ENCODE data around the gene PMEL.
"Not testable (repeated sequence)": the region's sequence is repeated elsewhere in the genome, so short reads cannot be mapped to it uniquely, and the experiment has no call there.

PMEL gene

DNA sequence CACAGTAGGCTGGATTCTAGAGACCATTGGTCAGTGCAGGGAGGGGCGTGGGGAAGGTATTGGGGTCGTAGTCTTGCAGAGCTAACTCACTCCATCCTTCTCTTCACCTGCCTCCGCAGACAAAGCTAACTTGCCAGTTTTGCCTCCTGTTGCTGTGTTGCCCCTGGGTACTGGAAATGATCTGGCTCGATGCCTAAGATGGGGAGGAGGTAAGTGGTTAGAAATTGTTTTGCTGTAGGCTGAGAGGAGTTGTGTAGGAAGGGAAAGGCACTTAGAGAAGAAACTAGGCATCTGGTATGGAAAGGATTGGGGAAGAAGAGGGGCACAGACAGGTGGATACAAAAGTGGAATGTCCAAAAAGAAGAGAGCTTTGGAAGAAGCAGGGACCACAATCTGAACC is 23.8 kb downstream of the PMEL start:
- DNase-seq (ENCODE audit: low read depth): no peak

DNA sequence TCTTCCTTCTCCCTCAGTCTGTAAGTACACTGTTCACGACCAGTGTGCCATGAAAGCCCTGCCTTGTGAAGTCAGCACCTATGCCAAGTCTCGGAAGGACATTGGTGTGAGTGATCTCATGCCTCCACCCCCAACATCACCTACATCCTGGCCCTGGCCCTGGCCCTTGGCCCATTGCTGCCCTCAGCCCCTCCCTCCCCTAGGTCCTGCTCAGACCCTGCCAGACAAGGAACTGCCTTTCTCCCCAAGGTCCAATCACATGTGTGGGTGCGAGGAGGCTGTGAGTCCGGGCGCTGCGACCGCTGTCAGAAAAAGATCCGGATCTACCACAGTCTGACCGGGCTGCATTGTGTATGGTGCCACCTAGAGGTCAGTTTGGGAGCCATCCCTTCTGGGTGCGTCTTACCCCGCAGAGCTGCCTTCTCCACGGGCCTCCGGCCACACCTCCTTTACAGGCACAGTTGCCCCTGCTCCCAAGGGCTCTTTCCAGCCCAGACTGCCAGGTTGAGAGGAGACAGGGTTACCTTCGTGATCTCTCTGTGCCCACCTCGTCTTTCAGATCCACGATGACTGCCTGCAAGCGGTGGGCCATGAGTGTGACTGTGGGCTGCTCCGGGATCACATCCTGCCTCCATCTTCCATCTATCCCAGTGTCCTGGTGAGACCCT is 25.6 kb downstream of the PMEL start:
- DNase-seq (ENCODE audit: low read depth): peak; percentile 79

GRCh38 chr12:55938826-55939501 is 26.9 kb downstream of the PMEL start:
- DNase-seq (ENCODE audit: low read depth): no peak

- no peak for DNase-seq (ENCODE audit: low read depth)
Measured at GRCh38 chr12:55937981-55938380, 27.9 kb downstream of the PMEL start.

DNA sequence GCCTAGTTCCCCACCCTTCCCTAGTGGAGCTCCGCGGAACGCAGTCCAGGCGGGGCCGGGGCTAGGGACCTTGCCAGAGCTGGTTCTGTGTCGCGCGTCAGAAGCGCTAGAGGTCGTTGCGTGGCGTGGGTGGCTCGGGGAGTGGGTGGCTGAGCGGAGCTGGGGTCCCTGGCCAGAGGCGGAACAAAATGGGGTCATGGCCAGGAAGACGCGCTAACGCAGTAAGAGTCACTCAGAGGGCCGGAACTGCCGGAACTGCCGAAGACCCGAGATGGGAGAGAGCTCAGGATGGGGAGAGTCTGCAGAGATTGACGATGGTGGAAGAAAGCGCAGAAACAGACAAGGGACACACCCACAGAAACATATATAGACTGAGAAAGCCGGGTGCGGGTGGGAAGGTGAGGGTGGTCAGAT is 30.1 kb downstream of the PMEL start:
- DNase-seq (ENCODE audit: low read depth): no peak

DNA sequence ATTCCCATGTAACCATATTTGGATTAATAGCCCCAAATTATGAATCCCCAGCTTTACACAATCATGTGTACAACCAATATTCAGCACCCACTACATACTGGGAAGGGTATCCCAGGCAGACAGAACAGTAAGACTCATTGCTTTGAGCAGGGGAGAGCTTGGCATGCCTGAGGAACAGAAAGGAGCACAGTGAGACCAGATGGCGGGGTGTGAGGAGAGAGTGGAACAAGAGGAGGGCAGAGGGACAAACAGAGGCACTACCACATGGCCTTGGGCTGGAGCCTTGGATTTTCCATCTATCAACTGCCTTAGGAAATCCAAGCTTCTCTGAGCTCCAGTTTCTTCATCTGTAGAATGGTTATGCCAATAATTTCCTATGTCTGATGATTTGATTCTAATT is 31.1 kb downstream of the PMEL start:
- no peak for DNase-seq (ENCODE audit: low read depth)

DNA sequence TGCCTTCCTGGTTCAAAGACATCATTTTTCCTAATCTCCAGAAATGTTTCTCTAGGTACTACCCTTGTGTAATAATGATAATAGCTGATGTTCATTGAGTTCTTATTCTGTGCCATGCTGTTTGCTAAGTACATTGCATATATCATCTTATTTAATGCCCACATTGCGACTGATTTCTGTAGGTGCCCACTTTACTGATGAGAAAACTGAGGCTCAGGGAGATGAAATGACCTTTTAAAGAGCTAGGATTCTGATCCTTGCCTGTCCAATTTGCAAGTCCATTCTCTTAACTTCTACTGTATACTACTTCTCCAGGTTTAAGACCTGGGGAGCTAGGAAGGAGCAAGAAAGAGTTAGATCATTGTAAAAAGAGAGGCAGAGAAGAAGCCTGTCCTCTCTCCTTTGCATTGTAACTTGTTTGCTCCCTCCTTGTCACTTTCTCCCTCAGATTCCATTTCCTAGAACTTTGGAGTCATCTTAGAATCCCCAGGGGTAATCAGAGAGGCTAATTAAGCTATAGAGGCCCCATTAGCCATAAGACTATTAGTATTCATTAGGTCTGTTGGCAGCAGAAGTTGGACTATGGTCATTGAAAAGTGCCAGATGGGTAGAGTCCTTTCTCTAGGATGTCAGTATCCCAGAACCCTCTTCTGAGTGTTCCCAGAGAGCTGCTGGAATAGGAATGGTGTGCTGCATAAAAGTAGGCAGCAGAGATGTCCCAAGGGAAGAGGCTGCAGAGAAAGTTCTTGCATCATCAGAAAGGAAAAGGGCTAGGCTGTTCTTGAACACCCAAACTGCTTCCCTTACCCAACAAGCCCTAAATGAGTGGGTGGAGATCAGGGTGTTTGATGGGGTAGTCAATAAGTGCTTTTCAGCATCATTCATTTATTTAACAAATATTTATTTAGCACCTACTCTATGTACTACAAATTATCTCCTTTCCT is 31.8 kb downstream of the PMEL start:
- DNase-seq (ENCODE audit: low read depth): no peak

DNA sequence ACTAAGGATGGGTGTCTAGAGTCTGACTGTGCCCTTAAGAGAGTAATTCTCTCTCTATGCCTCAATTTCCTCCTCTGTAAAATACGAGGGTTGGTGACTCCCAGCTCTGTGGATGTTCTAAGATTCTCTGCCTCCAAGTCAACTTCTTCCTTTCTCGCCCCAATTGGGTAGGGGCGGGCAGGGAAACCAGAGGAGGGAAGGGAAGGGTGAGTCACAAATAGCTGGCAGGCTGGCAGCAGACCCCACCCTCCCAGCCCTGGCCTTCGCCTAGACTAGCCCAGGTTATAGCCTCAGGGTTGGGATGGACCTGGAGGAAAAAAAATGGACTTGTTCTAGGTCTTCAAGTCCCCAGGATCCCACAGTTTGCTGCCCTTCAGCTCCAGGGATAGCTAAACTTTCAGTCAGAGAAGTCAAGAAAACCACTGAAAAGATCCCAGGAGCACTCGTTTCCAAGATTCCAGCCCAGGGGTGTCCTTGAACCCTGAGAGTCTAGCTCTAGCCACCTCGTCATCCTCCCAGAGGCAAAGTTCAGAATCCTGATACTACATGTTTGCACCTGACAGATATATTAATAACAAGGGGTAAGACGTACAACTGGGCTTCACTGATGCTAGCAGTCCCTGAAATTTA is 32.6 kb downstream of the PMEL start:
- no peak for DNase-seq (ENCODE audit: low read depth)

DNA sequence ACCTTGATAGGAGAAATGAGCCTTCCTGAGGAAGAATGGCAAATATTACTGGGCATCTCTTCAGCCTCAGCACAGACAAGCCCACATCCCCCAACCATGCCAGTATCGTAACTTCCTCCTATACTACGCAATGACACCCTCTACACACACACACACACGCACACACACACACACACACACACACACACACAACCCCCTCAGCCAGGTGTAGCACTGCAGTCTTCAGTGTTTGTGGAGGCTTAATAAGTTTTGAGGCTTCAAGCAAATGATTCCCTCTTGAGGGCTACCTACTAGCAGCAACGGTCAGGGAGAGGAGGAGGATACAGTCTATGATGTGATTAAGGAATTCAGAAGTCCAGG is 33.3 kb downstream of the PMEL start:
- DNase-seq (ENCODE audit: low read depth): peak; percentile 38

GRCh38 chr12:55931780-55932550 is 33.9 kb downstream of the PMEL start:
- DNase-seq (ENCODE audit: low read depth): no peak

DNA sequence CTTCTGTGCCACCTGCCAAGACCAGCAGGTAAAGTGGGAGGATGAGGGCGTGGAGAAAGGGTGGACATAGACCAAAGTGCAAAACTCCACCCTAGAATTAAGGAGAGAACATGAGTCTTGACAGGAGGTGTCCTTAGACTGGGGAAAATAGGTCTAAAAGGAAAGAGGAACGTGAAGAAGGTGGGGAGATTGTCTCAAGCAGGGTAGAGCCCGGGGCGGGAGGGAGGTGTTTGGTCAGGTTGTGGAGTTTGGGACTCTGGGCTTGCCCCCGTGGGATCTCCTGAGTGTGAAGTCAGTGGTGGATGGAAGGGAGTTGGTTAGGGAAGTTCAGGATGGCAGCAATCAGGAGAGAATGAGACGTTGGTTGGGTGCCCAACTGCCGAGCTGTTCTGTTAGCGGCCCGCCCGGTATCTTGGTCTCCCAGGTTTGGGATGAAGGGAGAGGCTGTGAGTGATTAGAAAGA is 34.5 kb downstream of the PMEL start:
- DNase-seq (ENCODE audit: low read depth): no peak

DNA sequence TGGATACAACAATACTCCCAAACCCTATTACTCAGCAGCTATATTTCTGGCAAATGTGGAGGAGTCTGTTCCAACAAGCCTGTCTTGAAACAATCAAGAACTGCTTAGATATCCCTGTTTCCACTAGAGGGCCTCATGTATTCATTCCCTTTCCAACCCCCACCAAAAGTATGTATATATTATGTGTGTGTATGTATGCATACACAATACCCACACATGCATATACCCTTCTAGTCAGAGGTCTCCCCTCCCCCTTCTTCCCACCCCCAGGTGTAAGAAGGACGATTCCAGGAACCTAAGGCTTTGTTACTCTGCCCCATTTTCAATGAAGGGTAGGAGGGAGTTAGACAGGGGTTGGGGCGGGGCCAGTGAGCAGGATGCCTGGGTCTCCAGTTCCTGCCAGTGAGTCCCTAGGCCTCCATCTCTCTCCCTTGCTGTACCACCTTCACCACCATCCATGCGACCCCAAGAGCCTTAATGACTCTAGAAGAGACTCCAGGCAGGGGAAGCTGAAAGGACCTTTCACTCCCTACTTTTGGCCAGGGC is 35.0 kb downstream of the PMEL start, which contains the start of gene DGKA:
TSS of gene DGKA (plus strand) at position 392 of the 546 bp plus-strand sequence. CDS start 5,342 bp downstream, outside the sequence.
- peak; percentile 59 for DNase-seq (ENCODE audit: low read depth)

DNA sequence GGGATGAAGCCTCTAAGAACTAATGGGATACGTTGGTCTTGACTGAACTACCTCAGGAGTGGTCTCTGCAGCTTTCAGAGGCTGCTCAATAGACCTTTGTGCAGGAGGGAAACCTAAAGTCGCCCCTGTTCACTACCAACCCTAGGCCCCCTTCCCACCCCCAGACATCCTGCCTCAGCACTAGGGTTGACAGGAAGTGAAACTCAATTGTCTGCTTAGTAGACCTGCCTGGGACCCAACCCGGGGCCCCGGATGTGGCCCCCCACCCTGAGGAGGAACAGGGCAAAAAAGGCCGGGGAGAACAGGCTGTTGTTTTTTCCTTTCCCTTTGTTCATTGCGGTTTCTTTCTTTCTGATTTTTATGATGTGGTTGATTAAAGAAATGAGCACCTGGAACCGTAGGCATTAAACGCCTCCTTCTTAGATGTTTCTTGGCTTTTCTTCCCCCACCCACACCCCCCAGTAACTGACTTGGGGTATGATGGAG is 36.5 kb downstream of the PMEL start:
- peak; percentile 73 for DNase-seq (ENCODE audit: low read depth)

DNA sequence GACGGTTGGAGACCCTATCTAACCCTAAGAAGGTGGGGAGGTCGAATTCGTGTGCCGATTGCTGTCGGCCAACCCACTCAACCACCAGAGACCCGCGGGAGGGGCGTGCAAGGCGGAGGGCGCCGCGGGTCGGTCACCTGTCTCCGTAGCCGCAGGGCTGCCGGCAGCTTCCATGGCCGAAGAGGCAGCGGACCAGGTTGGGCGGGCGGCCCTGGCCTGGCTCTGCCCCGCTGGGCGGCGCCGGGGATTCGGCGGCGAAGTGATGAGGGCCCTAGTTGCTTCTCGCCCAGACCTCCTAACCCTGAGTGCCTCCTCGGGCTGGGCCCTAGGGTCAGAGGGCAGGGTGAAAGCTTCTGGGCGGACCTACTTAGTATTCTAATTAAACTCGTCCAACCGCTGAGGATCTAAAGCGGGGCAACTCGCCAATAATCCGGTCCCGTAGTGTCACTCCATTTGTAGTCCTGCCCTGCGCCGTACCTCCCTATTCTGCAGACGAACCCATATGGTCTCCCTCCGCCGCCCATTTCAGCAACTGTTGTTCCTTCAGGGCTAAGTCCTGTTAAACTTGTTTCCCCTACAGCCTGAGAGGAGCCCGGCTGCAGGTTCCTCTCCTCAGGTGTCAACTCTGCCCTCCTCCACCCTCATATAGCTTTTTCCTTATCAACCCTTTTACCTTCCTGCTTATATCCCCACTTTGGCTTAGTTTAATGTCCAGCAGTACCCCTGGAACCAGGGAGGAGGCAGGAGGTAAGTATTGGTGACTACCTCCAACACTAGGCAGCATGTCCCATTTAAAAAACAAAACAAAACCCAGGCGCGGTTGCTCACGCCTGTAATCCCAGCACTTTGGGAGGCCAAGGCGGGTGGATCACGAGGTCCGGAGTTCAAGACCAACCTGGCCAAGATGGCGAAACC is 38.0 kb downstream of the PMEL start, which contains the start of gene PYM1:
TSS of gene PYM1 (minus strand) at position 307 of the 915 bp plus-strand sequence. CDS start at position 174, 133 bp downstream.
- peak; percentile 30 for DNase-seq (ENCODE audit: low read depth)

DNA sequence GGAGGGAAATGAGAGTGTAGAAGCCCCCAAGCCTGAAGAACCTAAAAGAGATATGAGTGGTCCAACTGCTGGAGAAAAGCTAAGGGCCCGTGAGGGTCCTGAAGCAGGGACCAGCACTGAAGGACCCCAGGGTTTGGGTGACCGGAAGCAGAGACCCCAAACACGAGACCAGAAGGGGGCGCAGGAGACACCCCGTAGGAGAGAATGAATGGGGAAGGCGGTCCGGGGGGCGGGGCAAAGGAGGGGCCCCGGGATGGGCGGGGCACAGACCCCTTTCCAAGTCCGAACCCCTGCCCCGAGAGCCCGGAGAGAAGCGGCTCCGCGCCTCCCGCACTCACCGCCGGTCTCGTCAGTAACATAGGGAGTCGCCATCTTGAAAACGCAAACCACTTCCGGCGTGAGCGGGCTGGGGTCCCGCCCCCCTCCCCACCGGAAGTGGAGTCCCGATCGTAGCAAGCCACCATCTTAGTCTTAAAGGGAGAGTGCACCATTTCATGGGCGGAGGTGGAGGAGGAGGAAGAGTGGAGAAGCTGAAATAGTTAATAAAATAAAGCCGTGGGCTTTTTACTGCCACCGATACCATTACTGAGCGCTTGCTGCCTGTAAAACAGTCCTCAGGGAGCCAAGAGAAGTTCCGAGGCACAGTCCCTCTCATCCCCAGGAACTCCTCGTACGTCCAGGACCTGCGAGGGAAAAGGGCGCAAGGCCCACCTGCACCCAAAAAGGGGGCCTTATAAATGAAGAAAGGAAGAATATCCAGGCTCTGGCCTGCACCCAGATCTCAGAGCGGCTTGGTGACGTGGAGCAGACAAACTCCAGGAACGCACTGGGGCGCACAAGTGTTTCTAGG is 38.9 kb downstream of the PMEL start:
- peak; percentile 84 for DNase-seq (ENCODE audit: low read depth)

GRCh38 chr12:55925870-55926737 is 39.7 kb downstream of the PMEL start:
- DNase-seq (ENCODE audit: low read depth): no peak

- no peak for DNase-seq (ENCODE audit: low read depth)
Measured at GRCh38 chr12:55925371-55925770, 40.5 kb downstream of the PMEL start.

DNA sequence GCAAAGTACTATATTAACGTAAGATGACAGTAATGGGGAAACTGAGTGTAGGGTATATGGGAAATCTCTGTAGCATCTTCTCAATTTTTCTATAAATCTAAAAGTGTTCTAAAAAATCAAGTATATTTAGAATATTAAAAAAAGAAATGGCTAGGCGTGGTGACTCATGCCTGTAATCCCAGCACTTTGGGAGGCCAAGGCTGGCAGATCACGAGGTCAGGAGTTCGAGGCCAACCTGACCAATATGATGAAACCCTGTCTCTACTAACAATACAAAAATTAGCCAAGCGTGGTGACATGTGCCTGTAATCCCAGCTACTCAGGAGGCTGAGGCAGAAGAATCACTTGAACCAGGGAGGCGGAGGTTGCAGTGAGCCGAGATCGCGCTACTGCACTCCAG is 42.2 kb downstream of the PMEL start:
- DNase-seq (ENCODE audit: low read depth): not testable (repeated sequence)

All from activated gamma-delta T cell treated with anti-CD3 and anti-CD28 coated beads, Interleukin-2, amount 50 U/mL, for 16 hours (primary cell).